ENCODE measurements around the gene HEBP2. TPM values are rescaled to one million over a fixed set of nuclear protein-coding genes. Genes with fewer than 3 reads are reported as not detected.

The HEBP2 gene
- polyA plus RNA-seq, 1 donor = 31.6 TPM

DNA sequence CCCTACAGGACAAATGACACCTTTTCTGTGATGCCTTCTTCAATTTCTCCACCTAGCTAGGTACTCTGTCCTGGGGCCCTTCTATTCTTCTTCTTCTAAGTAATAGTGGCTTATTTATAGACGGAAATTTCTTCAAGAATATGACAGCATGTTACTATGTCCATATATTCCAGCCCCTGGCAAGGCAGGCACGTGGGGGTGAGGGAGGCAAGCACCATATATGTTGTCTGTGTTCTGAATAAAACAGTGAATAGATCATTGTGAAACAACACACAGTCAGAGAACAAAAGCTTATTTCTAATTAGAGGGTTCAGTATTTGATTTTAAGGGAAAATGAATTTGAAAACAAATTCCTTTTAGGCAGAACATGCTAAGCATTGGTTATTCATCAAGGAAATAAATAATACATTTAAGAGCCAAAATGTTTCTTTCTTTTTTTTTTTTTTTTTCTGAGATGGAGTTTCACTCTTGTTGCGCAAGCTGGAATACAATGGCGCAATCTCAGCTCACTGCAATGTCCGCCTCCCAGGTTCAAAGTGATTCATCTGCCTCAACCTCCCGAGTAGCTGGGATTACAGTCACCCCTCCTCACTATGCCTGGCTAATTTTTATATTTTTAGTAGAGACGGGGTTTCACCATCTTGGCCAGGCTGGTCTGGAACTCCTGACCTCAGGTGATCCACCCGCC is 6.2 kb downstream of the HEBP2 start:
- peaks cover 64% of the 10 kb centered on the region for H3K36me3 ChIP-seq (ENCODE audit: control insufficient read depth, insufficient read depth, low read length)
- DNase-seq = no peak
- no CpG with 5 or more reads among the region's 8 CpGs for WGBS (ENCODE audit: insufficient coverage, low lambda C conversion rate)
- no peaks in the 10 kb centered on the region for H3K9me3 ChIP-seq (ENCODE audit: control insufficient read depth, low read depth, low read length)
- H3K4me1 ChIP-seq (ENCODE audit: control insufficient read depth, insufficient read depth, low read length) = no peaks in the 10 kb centered on the region
- H3K27me3 ChIP-seq (ENCODE audit: control insufficient read depth, insufficient read depth, low read length) = no peaks in the 10 kb centered on the region
- H3K27ac ChIP-seq (ENCODE audit: low read length) = peak overlapping the region; percentile 1
- no peak overlapping the region for H3K4me3 ChIP-seq (ENCODE audit: low read length)

DNA sequence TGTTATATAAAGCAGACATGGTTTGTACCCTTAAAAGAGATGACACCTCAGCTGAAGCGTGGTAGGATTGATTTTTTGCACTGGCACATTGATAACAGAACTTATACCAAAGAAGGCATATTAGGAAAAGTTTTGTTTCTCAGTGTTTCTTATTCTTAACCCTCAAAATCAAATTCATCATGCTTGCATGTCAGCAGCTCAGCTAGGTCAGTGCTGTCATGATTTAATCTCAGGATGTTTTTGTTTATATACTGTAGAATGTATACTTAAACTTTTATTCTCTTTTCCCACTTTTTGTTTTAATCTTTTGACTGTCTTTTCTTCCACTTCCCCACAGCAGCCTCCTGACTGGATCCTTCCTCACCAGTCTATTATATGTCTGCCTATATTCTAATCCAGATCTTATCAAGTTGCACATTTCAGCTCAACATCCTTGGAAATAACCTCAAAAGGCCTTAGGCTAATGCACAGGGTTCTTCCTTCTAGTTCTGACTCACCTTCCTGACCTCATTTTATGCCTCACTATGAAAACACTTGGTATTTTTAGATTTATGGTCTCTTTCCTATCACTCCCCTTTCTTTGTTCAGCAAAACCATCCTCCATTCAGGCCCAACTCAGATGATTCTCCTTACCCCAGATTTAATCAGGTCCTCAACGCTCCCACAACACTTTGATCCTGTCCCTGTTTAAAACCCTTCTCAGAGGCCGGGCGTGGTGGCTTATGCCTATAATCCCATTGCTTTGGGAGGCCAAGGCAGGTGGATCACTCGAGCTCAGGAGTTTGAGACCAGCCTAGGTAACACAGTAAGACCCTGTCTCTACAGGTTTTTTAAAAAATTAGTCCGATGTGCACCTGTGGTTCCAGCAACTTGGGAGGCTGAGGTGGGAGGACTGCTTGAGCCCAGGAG is 7.2 kb downstream of the HEBP2 start:
- no peaks in the 10 kb centered on the region for H3K27me3 ChIP-seq (ENCODE audit: control insufficient read depth, insufficient read depth, low read length)
- no peak overlapping the region for H3K27ac ChIP-seq (ENCODE audit: low read length)
- no peaks in the 10 kb centered on the region for H3K4me1 ChIP-seq (ENCODE audit: control insufficient read depth, insufficient read depth, low read length)
- no peak for DNase-seq
- H3K36me3 ChIP-seq (ENCODE audit: control insufficient read depth, insufficient read depth, low read length) = peaks cover 64% of the 10 kb centered on the region
- WGBS (ENCODE audit: insufficient coverage, low lambda C conversion rate) = no CpG with 5 or more reads among the region's 6 CpGs
- H3K4me3 ChIP-seq (ENCODE audit: low read length) = no peak overlapping the region
- H3K9me3 ChIP-seq (ENCODE audit: control insufficient read depth, low read depth, low read length) = no peaks in the 10 kb centered on the region

DNA sequence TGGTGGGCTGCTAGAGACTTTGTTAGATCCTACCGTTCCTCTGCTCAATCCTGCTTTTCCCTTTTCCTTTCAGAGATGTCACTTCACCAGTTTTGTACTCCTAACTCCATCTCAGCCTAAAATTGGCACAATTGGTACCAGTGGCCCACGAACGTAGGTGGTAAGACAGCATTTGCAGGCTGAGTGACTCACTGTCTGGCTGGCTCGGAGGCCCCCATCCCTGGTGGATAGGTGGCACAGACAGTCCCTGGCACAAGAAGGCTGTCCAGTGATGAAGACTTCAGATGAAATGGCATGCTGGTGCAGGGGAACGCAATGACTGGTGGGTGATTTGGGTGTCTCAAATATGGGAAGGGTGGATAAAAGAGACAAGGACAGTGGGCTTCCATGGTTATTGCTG is 11.1 kb downstream of the HEBP2 start:
- no peak overlapping the region for H3K4me3 ChIP-seq (ENCODE audit: low read length)
- no peak overlapping the region for H3K27ac ChIP-seq (ENCODE audit: low read length)
- no peaks in the 10 kb centered on the region for H3K9me3 ChIP-seq (ENCODE audit: control insufficient read depth, low read depth, low read length)
- H3K4me1 ChIP-seq (ENCODE audit: control insufficient read depth, insufficient read depth, low read length) = no peaks in the 10 kb centered on the region
- H3K36me3 ChIP-seq (ENCODE audit: control insufficient read depth, insufficient read depth, low read length) = peaks cover 28% of the 10 kb centered on the region
- DNase-seq = no peak
- H3K27me3 ChIP-seq (ENCODE audit: control insufficient read depth, insufficient read depth, low read length) = no peaks in the 10 kb centered on the region
- no CpG with 5 or more reads among the region's 5 CpGs for WGBS (ENCODE audit: insufficient coverage, low lambda C conversion rate)

DNA sequence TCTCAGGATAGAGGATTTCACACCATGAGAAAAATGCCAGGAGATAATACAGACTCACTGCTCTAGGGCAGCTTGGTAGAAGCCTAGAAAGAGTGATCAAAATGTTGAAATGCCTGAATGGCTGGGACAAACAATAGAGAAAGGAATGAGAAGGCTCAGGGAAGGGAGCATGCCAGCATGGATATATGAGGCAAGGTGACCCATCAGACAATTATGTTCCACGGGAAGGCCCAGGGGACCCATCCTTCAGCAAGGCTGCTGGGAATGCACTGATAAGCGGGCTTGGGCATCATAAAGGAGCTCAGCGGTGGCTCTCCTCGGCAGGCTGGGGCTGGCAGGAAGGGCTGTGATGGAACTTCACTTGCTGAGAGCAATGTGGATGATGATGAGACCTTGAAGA is 12.2 kb downstream of the HEBP2 start:
- Histone ChIP-seq H3K9me3 (ENCODE audit: control insufficient read depth, low read depth, low read length) (no peaks in the 10 kb centered on the region), H3K27ac (ENCODE audit: low read length) (no peak overlapping the region), H3K27me3 (ENCODE audit: control insufficient read depth, insufficient read depth, low read length) (no peaks in the 10 kb centered on the region), H3K4me3 (ENCODE audit: low read length) (no peak overlapping the region), H3K4me1 (ENCODE audit: control insufficient read depth, insufficient read depth, low read length) (no peaks in the 10 kb centered on the region), H3K36me3 (ENCODE audit: control insufficient read depth, insufficient read depth, low read length) (peaks cover 26% of the 10 kb centered on the region)
- WGBS (ENCODE audit: insufficient coverage, low lambda C conversion rate) = no CpG with 5 or more reads among the region's 4 CpGs
- no peak for DNase-seq

DNA sequence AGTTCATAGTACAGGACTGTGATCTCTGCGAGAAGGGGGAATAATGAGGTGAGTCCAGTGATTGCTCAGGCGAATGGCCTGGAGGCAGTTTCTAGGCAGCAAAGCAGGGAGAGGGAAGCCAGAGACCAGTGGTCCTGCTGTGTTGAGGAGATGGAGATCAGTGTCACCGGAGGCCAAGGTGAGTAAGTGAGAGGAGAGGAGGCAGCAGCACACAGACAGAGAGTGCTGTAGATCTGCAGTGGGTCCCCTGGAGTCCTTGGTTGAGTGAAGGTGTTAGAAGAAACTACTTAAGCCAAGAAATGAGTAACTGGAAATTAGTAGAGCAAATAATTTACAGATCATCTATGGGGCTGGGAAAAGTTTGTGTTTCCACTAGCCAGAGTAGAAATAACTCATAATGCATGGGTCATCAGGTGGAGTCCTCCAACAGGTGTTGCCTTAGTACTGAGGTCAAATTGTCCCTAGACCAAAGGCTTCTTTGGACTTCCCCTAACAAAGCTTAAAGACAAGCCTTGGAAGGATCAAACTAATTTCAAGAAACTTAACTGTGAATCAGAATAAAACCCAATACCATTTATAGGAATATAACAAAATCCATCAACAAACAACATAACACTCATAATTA is 13.6 kb downstream of the HEBP2 start:
- Histone ChIP-seq H3K4me3 (ENCODE audit: low read length) (no peak overlapping the region), H3K27ac (ENCODE audit: low read length) (no peak overlapping the region), H3K9me3 (ENCODE audit: control insufficient read depth, low read depth, low read length) (no peaks in the 10 kb centered on the region), H3K27me3 (ENCODE audit: control insufficient read depth, insufficient read depth, low read length) (no peaks in the 10 kb centered on the region), H3K4me1 (ENCODE audit: control insufficient read depth, insufficient read depth, low read length) (no peaks in the 10 kb centered on the region), H3K36me3 (ENCODE audit: control insufficient read depth, insufficient read depth, low read length) (peaks cover 25% of the 10 kb centered on the region)
- WGBS (ENCODE audit: insufficient coverage, low lambda C conversion rate) = 50% methylated on average over 1 of the region's 3 CpGs
- no peak for DNase-seq

DNA sequence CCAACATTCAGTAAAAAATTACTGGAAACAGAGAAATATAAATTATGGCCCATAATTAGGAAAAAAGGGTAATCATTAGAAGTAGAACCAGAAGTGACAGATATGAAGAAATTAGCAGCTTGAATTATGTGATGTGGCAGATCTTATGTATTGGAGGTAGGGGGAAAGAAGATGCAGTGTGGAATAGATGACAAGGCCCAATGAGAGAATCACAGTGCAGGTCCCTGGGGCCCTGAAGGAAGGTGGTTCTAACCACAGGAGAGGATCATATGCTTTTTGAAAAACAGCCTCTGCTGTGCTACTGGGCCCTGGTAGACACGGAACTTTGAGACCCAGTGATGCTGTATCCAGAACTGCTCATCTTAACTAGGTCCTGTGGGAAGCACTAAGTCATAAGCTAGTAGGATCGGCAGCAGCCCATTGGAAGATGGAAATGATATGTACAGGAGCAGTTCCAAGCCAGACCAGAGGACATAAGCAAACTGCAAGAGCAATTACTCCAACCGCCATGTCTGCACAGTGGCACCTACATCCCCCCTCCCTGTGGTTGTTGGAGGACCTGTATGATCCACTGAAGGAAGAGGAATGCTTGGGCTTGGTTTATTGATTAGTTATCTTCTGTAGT is 14.2 kb downstream of the HEBP2 start:
- Histone ChIP-seq H3K9me3 (ENCODE audit: control insufficient read depth, low read depth, low read length) (no peaks in the 10 kb centered on the region), H3K4me1 (ENCODE audit: control insufficient read depth, insufficient read depth, low read length) (no peaks in the 10 kb centered on the region), H3K27ac (ENCODE audit: low read length) (no peak overlapping the region), H3K27me3 (ENCODE audit: control insufficient read depth, insufficient read depth, low read length) (no peaks in the 10 kb centered on the region), H3K4me3 (ENCODE audit: low read length) (no peak overlapping the region), H3K36me3 (ENCODE audit: control insufficient read depth, insufficient read depth, low read length) (peaks cover 27% of the 10 kb centered on the region)
- WGBS (ENCODE audit: insufficient coverage, low lambda C conversion rate) = no CpG with 5 or more reads among the region's 3 CpGs
- no peak for DNase-seq

DNA sequence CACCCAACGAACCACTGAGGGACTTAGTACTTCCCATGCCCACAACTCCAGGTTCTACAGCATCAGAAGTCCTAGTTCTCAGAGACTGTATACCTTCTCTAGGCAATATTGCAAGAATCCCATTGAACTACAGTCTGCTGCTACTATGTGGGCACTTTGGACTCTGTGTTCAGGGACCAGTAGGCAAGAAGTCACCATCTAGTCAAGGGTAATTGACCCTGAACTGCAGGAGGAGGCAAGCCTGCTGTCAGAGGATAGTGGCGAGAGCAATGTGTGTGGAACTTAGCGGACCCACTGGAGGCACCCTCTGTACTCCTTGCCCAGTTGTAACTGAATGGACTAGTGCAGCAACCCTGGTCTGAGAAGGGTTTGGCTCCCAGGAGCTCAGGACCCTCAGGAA is 15.7 kb downstream of the HEBP2 start:
- Histone ChIP-seq H3K9me3 (ENCODE audit: control insufficient read depth, low read depth, low read length) (no peaks in the 10 kb centered on the region), H3K27ac (ENCODE audit: low read length) (no peak overlapping the region), H3K4me3 (ENCODE audit: low read length) (no peak overlapping the region), H3K4me1 (ENCODE audit: control insufficient read depth, insufficient read depth, low read length) (no peaks in the 10 kb centered on the region), H3K27me3 (ENCODE audit: control insufficient read depth, insufficient read depth, low read length) (no peaks in the 10 kb centered on the region), H3K36me3 (ENCODE audit: control insufficient read depth, insufficient read depth, low read length) (peaks cover 30% of the 10 kb centered on the region)
- peak; percentile 52 to 71 for DNase-seq
- no CpG with 5 or more reads among the region's 3 CpGs for WGBS (ENCODE audit: insufficient coverage, low lambda C conversion rate)

DNA sequence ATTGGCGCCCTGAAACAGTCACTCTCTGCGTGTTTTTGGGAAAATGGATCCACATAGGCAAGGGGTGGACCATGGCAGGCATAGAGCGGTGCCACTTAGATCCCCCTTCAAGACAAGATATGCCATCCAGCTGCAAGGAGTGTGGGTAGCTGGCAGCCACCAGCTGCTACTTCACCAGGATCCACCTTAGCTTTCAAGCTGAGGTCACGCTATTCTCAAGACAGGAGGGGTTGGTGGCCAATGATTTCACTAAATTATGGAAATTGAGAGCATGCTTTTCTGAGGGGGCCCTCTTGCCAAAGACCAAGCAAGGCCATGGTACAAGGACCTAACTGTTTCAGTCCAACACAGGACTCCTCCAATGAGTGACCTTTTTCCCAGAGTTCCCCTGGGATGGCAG is 16.3 kb downstream of the HEBP2 start:
- H3K27ac ChIP-seq (ENCODE audit: low read length) = no peak overlapping the region
- WGBS (ENCODE audit: insufficient coverage, low lambda C conversion rate) = no CpG with 5 or more reads among the region's 4 CpGs
- H3K9me3 ChIP-seq (ENCODE audit: control insufficient read depth, low read depth, low read length) = no peaks in the 10 kb centered on the region
- peaks cover 33% of the 10 kb centered on the region for H3K36me3 ChIP-seq (ENCODE audit: control insufficient read depth, insufficient read depth, low read length)
- H3K4me1 ChIP-seq (ENCODE audit: control insufficient read depth, insufficient read depth, low read length) = no peaks in the 10 kb centered on the region
- no peak for DNase-seq
- H3K27me3 ChIP-seq (ENCODE audit: control insufficient read depth, insufficient read depth, low read length) = no peaks in the 10 kb centered on the region
- H3K4me3 ChIP-seq (ENCODE audit: low read length) = no peak overlapping the region

DNA sequence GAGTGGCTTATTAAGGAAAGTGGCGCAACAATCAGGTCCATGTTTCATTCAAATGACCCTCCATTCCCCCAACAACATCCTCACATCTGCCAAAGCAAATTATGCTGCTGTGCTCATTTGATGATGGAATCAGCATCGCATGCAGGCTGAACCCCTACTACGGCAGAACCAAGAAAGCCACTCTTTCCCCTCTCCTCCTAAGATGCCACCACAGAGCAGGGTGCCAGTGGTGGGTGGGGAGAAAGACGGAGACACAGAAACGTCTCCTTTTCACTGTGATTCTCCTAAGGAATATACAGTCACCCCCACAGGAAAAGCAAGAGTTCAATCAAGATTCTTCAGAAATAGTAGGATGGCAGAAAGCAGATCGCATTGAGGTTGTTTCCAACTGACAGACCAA is 17.1 kb downstream of the HEBP2 start:
- Histone ChIP-seq H3K4me3 (ENCODE audit: low read length) (no peak overlapping the region), H3K4me1 (ENCODE audit: control insufficient read depth, insufficient read depth, low read length) (no peaks in the 10 kb centered on the region), H3K27ac (ENCODE audit: low read length) (no peak overlapping the region), H3K9me3 (ENCODE audit: control insufficient read depth, low read depth, low read length) (no peaks in the 10 kb centered on the region), H3K27me3 (ENCODE audit: control insufficient read depth, insufficient read depth, low read length) (no peaks in the 10 kb centered on the region), H3K36me3 (ENCODE audit: control insufficient read depth, insufficient read depth, low read length) (peaks cover 40% of the 10 kb centered on the region)
- WGBS (ENCODE audit: insufficient coverage, low lambda C conversion rate) = 80% methylated on average over 1 of the region's 6 CpGs
- no peak for DNase-seq

DNA sequence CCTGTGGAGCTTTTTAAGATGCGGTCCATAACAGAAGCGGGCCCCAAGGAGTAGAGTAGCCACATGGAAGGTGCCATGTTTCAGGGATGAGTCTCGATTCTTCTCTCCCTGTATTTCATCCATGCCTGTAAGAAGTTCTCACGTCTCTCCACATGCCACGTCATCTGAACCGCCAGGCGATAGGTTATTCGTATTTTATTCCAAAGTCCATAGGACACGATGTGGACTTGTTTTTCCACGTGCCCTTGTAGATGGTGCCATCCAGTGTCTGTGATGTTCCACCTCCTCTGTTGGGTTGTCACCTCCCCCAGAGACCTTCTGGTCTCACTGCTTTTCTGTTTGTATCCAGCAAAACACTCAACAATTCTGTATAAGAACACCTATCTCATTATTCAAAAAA is 17.6 kb downstream of the HEBP2 start:
- Histone ChIP-seq H3K4me1 (ENCODE audit: control insufficient read depth, insufficient read depth, low read length) (no peaks in the 10 kb centered on the region), H3K36me3 (ENCODE audit: control insufficient read depth, insufficient read depth, low read length) (peaks cover 45% of the 10 kb centered on the region), H3K27me3 (ENCODE audit: control insufficient read depth, insufficient read depth, low read length) (no peaks in the 10 kb centered on the region), H3K9me3 (ENCODE audit: control insufficient read depth, low read depth, low read length) (no peaks in the 10 kb centered on the region), H3K4me3 (ENCODE audit: low read length) (no peak overlapping the region), H3K27ac (ENCODE audit: low read length) (no peak overlapping the region)
- no peak for DNase-seq
- no CpG with 5 or more reads among the region's 10 CpGs for WGBS (ENCODE audit: insufficient coverage, low lambda C conversion rate)
